Left ventricle myocardium inferior (tissue), 1 donor: ENCODE results near the gene LGALS4. TPM values are rescaled to one million over a fixed set of nuclear protein-coding genes. Genes with fewer than 3 reads are reported as not detected.

Source experiments
- DNase-seq: peaks from one replicate; pipeline ENCODE4 v3.0.0-alpha.2; 2020
- H3K27ac ChIP-seq: fragments of 200-600 bp; replicated peaks from 2 replicates; pipeline ENCODE4 v1.8.0; 2021
- H3K27me3 ChIP-seq: fragments of 200-600 bp; 2 replicates; pipeline ENCODE4 v1.8.0; 2021; ENCODE audit warnings: low read depth
- H3K36me3 ChIP-seq: fragments of 200-600 bp; 2 replicates; pipeline ENCODE4 v1.8.0; 2021
- H3K4me1 ChIP-seq: fragments of 200-600 bp; 2 replicates; pipeline ENCODE4 v1.8.0; 2021
- H3K4me3 ChIP-seq: fragments of 200-600 bp; 2 replicates; pipeline ENCODE4 v1.8.0; 2021; ENCODE audit warnings: mild to moderate bottlenecking, moderate library complexity
- H3K9me3 ChIP-seq: fragments of 200-600 bp; replicated peaks from 2 replicates; pipeline ENCODE4 v1.8.0; 2021
- CTCF ChIP-seq: fragments of 200-600 bp; IDR thresholded peaks from 2 replicates; pipeline ENCODE4 v1.8.0; 2021; ENCODE audit warnings: antibody characterized with exemption, mild to moderate bottlenecking, borderline replicate concordance
- intact Hi-C: fragments of 100-400 bp; cut with micrococcal nuclease; formaldehyde crosslinking; loops from one replicate; pipeline ENCODE4 v1.11.0; 2022
- total RNA-seq: library from RNA; stranded (reverse); fragmentation: NEBNext Ultra II Directional; extraction: Animal tissue kit (Norgen Biotek cat#: 25700); gene quantifications from one replicate; pipeline ENCODE4 v1.2.1, GENCODE V29; 2021
- donor health status: DM: no; HTN: yes; CAD: no; lungs with severe emphysema.

LGALS4 gene
- total RNA-seq, 1 donor from 2014 or later: 0.82 TPM

GRCh38 chr19:38839816-38840582 lies 27.3 kb upstream of the LGALS4 start:
- Histone ChIP-seq H3K4me1 (peaks cover 59% of the 10 kb centered on the region), H3K9me3 (no peaks in the 10 kb centered on the region), H3K27ac (no peak overlapping the region), H3K36me3 (peaks cover 97% of the 10 kb centered on the region), H3K27me3 (no peaks in the 10 kb centered on the region), H3K4me3 (no peak overlapping the region)
- DNase-seq: no peak
- TF ChIP-seq CTCF: no peak
- intact Hi-C loops: loop anchor here (10.0 kb wide), 1 partner anchor 75 kb away; no protein-coding TSS in a partner anchor

- Histone ChIP-seq H3K36me3 (peaks cover 88% of the 10 kb centered on the region), H3K27me3 (no peaks in the 10 kb centered on the region), H3K9me3 (no peaks in the 10 kb centered on the region), H3K4me1 (peaks cover 50% of the 10 kb centered on the region), H3K27ac (no peak overlapping the region), H3K4me3 (no peak overlapping the region)
- no peak for DNase-seq
- intact Hi-C loops: loop anchor here (10.0 kb wide), 1 partner anchor 74 kb away; no protein-coding TSS in a partner anchor
- no peak for TF ChIP-seq CTCF
Observed at GRCh38 chr19:38838986-38839761, 26.4 kb upstream of the LGALS4 start.

GRCh38 chr19:38838208-38838985 lies 25.7 kb upstream of the LGALS4 start:
- H3K9me3 ChIP-seq: no peaks in the 10 kb centered on the region
- peaks cover 43% of the 10 kb centered on the region for H3K4me1 ChIP-seq
- no peaks in the 10 kb centered on the region for H3K27me3 ChIP-seq
- no peak for DNase-seq
- H3K36me3 ChIP-seq: peaks cover 81% of the 10 kb centered on the region
- intact Hi-C loops: loop anchor here (10.0 kb wide), 1 partner anchor 74 kb away; no protein-coding TSS in a partner anchor
- no peak overlapping the region for H3K4me3 ChIP-seq
- no peak overlapping the region for H3K27ac ChIP-seq
- TF ChIP-seq CTCF: no peak

GRCh38 chr19:38837656-38838121 lies 24.9 kb upstream of the LGALS4 start:
- Histone ChIP-seq H3K4me3 (no peak overlapping the region), H3K27me3 (no peaks in the 10 kb centered on the region), H3K36me3 (peaks cover 74% of the 10 kb centered on the region), H3K9me3 (no peaks in the 10 kb centered on the region), H3K27ac (no peak overlapping the region), H3K4me1 (peaks cover 45% of the 10 kb centered on the region)
- no peak for DNase-seq
- intact Hi-C loops: loop anchor here (10.0 kb wide), 1 partner anchor 73 kb away; no protein-coding TSS in a partner anchor
- no peak for TF ChIP-seq CTCF
